ENCODE data around the gene UBXN6.

Gene UBXN6

GRCh38 chr19:4493104-4493928 is 35.7 kb upstream of the UBXN6 start:
- DNase-seq, result no peak

GRCh38 chr19:4492337-4493103 is 34.9 kb upstream of the UBXN6 start:
- no peak for DNase-seq

GRCh38 chr19:4491446-4491845 is 33.9 kb upstream of the UBXN6 start:
- DNase-seq, result no peak

GRCh38 chr19:4488496-4488895 is 30.9 kb upstream of the UBXN6 start:
- DNase-seq, result no peak

- no peak for DNase-seq
Measured at GRCh38 chr19:4487572-4487971, 30.0 kb upstream of the UBXN6 start.

- DNase-seq, result no peak
Measured at GRCh38 chr19:4483385-4483784, 25.8 kb upstream of the UBXN6 start.

GRCh38 chr19:4482721-4483364 is 25.2 kb upstream of the UBXN6 start:
- no peak for DNase-seq

- no peak for DNase-seq
Measured at GRCh38 chr19:4477034-4477801, 19.6 kb upstream of the UBXN6 start.

- DNase-seq, result peak; percentile 65
Measured at GRCh38 chr19:4474514-4475022, 17.0 kb upstream of the UBXN6 start.

- DNase-seq, result no peak
Measured at GRCh38 chr19:4473763-4474513, 16.3 kb upstream of the UBXN6 start.

GRCh38 chr19:4473011-4473762 is 15.6 kb upstream of the UBXN6 start:
- no peak for DNase-seq

GRCh38 chr19:4472174-4472974 is 14.8 kb upstream of the UBXN6 start, which contains the start of gene HDGFL2:
HDGFL2 (plus strand) TSS chr19:4472297; CDS start chr19:4472351, 54 bp downstream.
- no peak for DNase-seq

- DNase-seq, result peak; percentile 99
Measured at GRCh38 chr19:4471403-4472173, 14.0 kb upstream of the UBXN6 start.

GRCh38 chr19:4467835-4468234 is 10.2 kb upstream of the UBXN6 start:
- DNase-seq, result no peak

GRCh38 chr19:4464815-4465581 is 7.4 kb upstream of the UBXN6 start:
- DNase-seq, result no peak

- DNase-seq, result no peak
Measured at GRCh38 chr19:4456843-4457653, 546 bp downstream of the UBXN6 start.

GRCh38 chr19:4456476-4456842 is 1.1 kb downstream of the UBXN6 start:
- DNase-seq, result no peak

Data from NCI-H1694 treated with DMSO at 0.1 percent for 48 hours (cell line).